OCI-LY3 (cell line): ENCODE measurements around the gene LTO1.

Source experiments
- H2AFZ ChIP-seq: fragments of 200-600, 300-600 bp; shearing (Covaris generic); 2 replicates; pipeline ENCODE4 v1.6.0; 2014; ENCODE audit warnings: antibody characterized with exemption, low read depth, low read length
- H3K27ac ChIP-seq: fragments of 200-600, 300-600 bp; sonication (generic); 2 replicates; pipeline ENCODE4 v1.5.1; 2014; ENCODE audit warnings: mild to moderate bottlenecking, low read length, moderate library complexity, mixed read lengths
- H3K27me3 ChIP-seq: fragments of 200-600, 300-600 bp; sonication (generic); 2 replicates; pipeline ENCODE4 v1.6.1; 2014; ENCODE audit warnings: low read depth, low read length, mixed read lengths
- H3K36me3 ChIP-seq: fragments of 200-600, 300-600 bp; sonication (generic); replicated peaks from 2 replicates; pipeline ENCODE3; 2014; ENCODE audit warnings: low read depth, low read length, mixed read lengths
- H3K4me1 ChIP-seq: fragments of 300-600, 200-600 bp; sonication (generic); 2 replicates; pipeline ENCODE4 v1.6.1; 2014; ENCODE audit warnings: low read length, mixed read lengths
- H3K4me2 ChIP-seq: fragments of 200-600, 300-600 bp; sonication (generic); 2 replicates; pipeline ENCODE4 v1.6.1; 2014; ENCODE audit warnings: low read length, mixed read lengths
- H3K4me3 ChIP-seq: fragments of 300-600, 200-600 bp; sonication (generic); 2 replicates; pipeline ENCODE4 v1.5.1; 2014; ENCODE audit warnings: antibody characterized with exemption, mild to moderate bottlenecking, low read length, moderate library complexity
- H3K79me2 ChIP-seq: fragments of 300-600, 200-600 bp; shearing (Covaris generic); 2 replicates; pipeline ENCODE4 v1.6.1; 2014; ENCODE audit warnings: mild to moderate bottlenecking, low read length, mixed read lengths
- H3K9ac ChIP-seq: fragments of 300-600, 200-600 bp; shearing (Covaris generic); 2 replicates; pipeline ENCODE4 v1.6.0; 2014; ENCODE audit warnings: mild to moderate bottlenecking, low read length, moderate library complexity
- H3K9me3 ChIP-seq: fragments of 200-600, 300-600 bp; shearing (Covaris generic); 2 replicates; pipeline ENCODE4 v1.6.1; 2014; ENCODE audit warnings: low read length, mixed read lengths; ENCODE audit not compliant: insufficient read depth
- H4K20me1 ChIP-seq: fragments of 200-600, 300-600 bp; sonication (generic); 2 replicates; pipeline ENCODE4 v1.6.1; 2016; ENCODE audit warnings: low read length, mixed read lengths; ENCODE audit not compliant: insufficient read depth
- EZH2phosphoT487 ChIP-seq: fragments of 200-600 bp; shearing (Covaris generic); IDR thresholded peaks from 2 replicates; pipeline ENCODE4 v1.6.1; 2018; ENCODE audit warnings: antibody characterized with exemption, mixed run types, low read depth
- TF ChIP-seq, protein P1 (sequence below): fragments of 200-600, 300-600 bp; sonication (generic); IDR thresholded peaks from 2 replicates; pipeline ENCODE4 v1.5.1; 2014; ENCODE audit warnings: antibody characterized with exemption, low read length, low read depth

LTO1 gene

GRCh38 chr11:69620683-69621290, 54.4 kb downstream of the LTO1 start:
- Histone ChIP-seq H3K79me2 (no peaks in the 10 kb centered on the region), H3K27ac (no peak overlapping the region)
- TF ChIP-seq, protein P1, sequence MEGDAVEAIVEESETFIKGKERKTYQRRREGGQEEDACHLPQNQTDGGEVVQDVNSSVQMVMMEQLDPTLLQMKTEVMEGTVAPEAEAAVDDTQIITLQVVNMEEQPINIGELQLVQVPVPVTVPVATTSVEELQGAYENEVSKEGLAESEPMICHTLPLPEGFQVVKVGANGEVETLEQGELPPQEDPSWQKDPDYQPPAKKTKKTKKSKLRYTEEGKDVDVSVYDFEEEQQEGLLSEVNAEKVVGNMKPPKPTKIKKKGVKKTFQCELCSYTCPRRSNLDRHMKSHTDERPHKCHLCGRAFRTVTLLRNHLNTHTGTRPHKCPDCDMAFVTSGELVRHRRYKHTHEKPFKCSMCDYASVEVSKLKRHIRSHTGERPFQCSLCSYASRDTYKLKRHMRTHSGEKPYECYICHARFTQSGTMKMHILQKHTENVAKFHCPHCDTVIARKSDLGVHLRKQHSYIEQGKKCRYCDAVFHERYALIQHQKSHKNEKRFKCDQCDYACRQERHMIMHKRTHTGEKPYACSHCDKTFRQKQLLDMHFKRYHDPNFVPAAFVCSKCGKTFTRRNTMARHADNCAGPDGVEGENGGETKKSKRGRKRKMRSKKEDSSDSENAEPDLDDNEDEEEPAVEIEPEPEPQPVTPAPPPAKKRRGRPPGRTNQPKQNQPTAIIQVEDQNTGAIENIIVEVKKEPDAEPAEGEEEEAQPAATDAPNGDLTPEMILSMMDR: no peak
- no peak for TF ChIP-seq EZH2phosphoT487

DNA sequence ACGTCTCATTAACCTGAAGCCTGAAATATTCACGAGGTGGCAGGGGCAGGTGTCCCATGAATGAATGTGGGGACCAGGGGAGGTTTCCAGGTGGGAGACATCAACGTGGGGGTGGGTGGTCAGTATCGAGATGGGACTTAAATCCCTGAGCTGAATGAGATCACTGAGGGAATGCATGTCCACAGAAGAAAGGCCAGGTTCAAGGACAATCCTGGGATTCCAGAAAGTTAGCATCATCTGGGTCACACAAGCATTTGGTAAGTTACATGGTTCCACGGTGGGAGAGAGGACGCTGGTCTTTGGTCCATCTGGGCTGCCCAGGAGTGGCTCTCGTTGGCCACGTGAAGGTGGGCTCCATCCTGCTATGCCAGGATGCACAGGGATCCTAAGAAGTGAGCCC, 56.9 kb downstream of the LTO1 start:
- H3K4me3 ChIP-seq: no peak overlapping the region
- no peaks in the 10 kb centered on the region for H3K79me2 ChIP-seq
- H3K27me3 ChIP-seq: peaks cover 12% of the 10 kb centered on the region; the same call in 1 of the 2 replicates
- no peak overlapping the region for H3K27ac ChIP-seq
- no peak for TF ChIP-seq EZH2phosphoT487
- no peaks in the 10 kb centered on the region for H3K4me1 ChIP-seq
- no peak overlapping the region for H3K4me2 ChIP-seq
- H2AFZ ChIP-seq: no peak overlapping the region
- no peaks in the 10 kb centered on the region for H4K20me1 ChIP-seq
- H3K36me3 ChIP-seq: no peaks in the 10 kb centered on the region
- no peak overlapping the region for H3K9ac ChIP-seq
- no peaks in the 10 kb centered on the region for H3K9me3 ChIP-seq

More at GRCh38 chr11:69620683-69621290, 54.4 kb downstream of the LTO1 start:
- H4K20me1 ChIP-seq: no peaks in the 10 kb centered on the region
- H3K27me3 ChIP-seq: peaks cover 20% of the 10 kb centered on the region
- H3K9me3 ChIP-seq: no peaks in the 10 kb centered on the region
- no peak overlapping the region for H3K9ac ChIP-seq
- H2AFZ ChIP-seq: no peak overlapping the region
- 0 out of 2 replicates have a peak, but pooled peaks cover 3% of the 10 kb centered on the region for H3K4me1 ChIP-seq
- H3K4me2 ChIP-seq: no peak overlapping the region
- no peak overlapping the region for H3K4me3 ChIP-seq
- no peaks in the 10 kb centered on the region for H3K36me3 ChIP-seq

DNA sequence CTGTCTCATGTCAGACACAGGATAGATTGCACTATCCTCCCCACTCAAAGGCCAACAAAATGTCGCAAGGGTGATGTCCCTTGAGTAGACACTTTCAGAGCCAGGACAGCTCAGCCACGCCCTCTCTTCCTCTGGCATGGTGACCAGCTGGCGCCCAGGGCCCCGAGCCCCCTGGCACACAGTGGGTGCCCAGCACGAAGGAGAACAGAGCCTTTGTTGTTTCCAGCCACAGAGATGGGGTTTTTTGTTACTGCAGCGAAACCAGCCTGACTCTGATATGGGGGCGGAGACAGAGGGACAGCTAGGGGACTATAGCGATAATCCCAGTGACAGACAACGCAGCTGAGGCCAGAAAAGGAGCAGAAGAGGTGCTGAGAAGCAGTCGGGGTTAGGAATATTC, 57.5 kb downstream of the LTO1 start:
- Histone ChIP-seq H3K9me3 (no peaks in the 10 kb centered on the region), H3K36me3 (no peaks in the 10 kb centered on the region), H3K27ac (no peak overlapping the region), H3K9ac (no peak overlapping the region), H3K4me1 (no peaks in the 10 kb centered on the region), H3K4me2 (no peak overlapping the region), H3K4me3 (no peak overlapping the region), H4K20me1 (no peaks in the 10 kb centered on the region), H2AFZ (no peak overlapping the region), H3K27me3 (peaks cover 12% of the 10 kb centered on the region; the same call in 1 of the 2 replicates), H3K79me2 (no peaks in the 10 kb centered on the region)
- TF ChIP-seq EZH2phosphoT487: no peak
- TF ChIP-seq, protein P1: no peak

GRCh38 chr11:69617220-69617619, 57.9 kb downstream of the LTO1 start:
- H3K36me3 ChIP-seq: no peaks in the 10 kb centered on the region
- TF ChIP-seq EZH2phosphoT487: no peak
- TF ChIP-seq, protein P1: no peak
- no peak overlapping the region for H2AFZ ChIP-seq
- H4K20me1 ChIP-seq: no peaks in the 10 kb centered on the region
- no peak overlapping the region for H3K4me3 ChIP-seq
- no peaks in the 10 kb centered on the region for H3K4me1 ChIP-seq
- H3K9me3 ChIP-seq: no peaks in the 10 kb centered on the region
- no peak overlapping the region for H3K27ac ChIP-seq
- no peak overlapping the region for H3K9ac ChIP-seq
- H3K4me2 ChIP-seq: no peak overlapping the region
- no peaks in the 10 kb centered on the region for H3K79me2 ChIP-seq
- H3K27me3 ChIP-seq: peaks cover 12% of the 10 kb centered on the region; the same call in 1 of the 2 replicates
